ENCODE measurements around the gene DIPK2B.

Gene DIPK2B

GRCh38 chrX:45196701-45197100 lies 4.0 kb downstream of the DIPK2B start:
- no peak overlapping the region for H3K4me3 ChIP-seq (ENCODE audit: low read depth, low read length)
- no peak for TF ChIP-seq CTCF (IDR thresholded peaks at IDR 0.05; ENCODE audit: low read depth, low read length)
- peak; percentile 3 for DNase-seq (ENCODE audit: low read depth, low spot score)
- in situ Hi-C loops (cut with HindIII; ENCODE audit: low sequenced_read_pairs) = no loop called here

GRCh38 chrX:45191820-45192409 lies 8.8 kb downstream of the DIPK2B start:
- TF ChIP-seq CTCF (IDR thresholded peaks at IDR 0.05; ENCODE audit: low read depth, low read length) = no peak
- in situ Hi-C loops (cut with HindIII; ENCODE audit: low sequenced_read_pairs) = no loop called here
- DNase-seq (ENCODE audit: low read depth, low spot score) = no peak
- no peak overlapping the region for H3K4me3 ChIP-seq (ENCODE audit: low read depth, low read length)

GRCh38 chrX:45191383-45191782 lies 9.3 kb downstream of the DIPK2B start:
- TF ChIP-seq CTCF (IDR thresholded peaks at IDR 0.05; ENCODE audit: low read depth, low read length) = no peak
- in situ Hi-C loops (cut with HindIII; ENCODE audit: low sequenced_read_pairs) = no loop called here
- H3K4me3 ChIP-seq (ENCODE audit: low read depth, low read length) = no peak overlapping the region
- DNase-seq (ENCODE audit: low read depth, low spot score) = no peak

- in situ Hi-C loops (cut with HindIII; ENCODE audit: low sequenced_read_pairs) = no loop called here
- DNase-seq (ENCODE audit: low read depth, low spot score) = no peak
- TF ChIP-seq CTCF (IDR thresholded peaks at IDR 0.05; ENCODE audit: low read depth, low read length) = no peak
- peak overlapping the region; percentile 39 for H3K4me3 ChIP-seq (ENCODE audit: low read depth, low read length)
Measured at GRCh38 chrX:45187731-45188130, 12.9 kb downstream of the DIPK2B start.

GRCh38 chrX:45186643-45187026 lies 14.0 kb downstream of the DIPK2B start:
- no peak for TF ChIP-seq CTCF (IDR thresholded peaks at IDR 0.05; ENCODE audit: low read depth, low read length)
- no peak for DNase-seq (ENCODE audit: low read depth, low spot score)
- no peak overlapping the region for H3K4me3 ChIP-seq (ENCODE audit: low read depth, low read length)
- in situ Hi-C loops (cut with HindIII; ENCODE audit: low sequenced_read_pairs) = no loop called here

GRCh38 chrX:45184211-45184610 lies 16.5 kb downstream of the DIPK2B start:
- in situ Hi-C loops (cut with HindIII; ENCODE audit: low sequenced_read_pairs) = no loop called here
- H3K4me3 ChIP-seq (ENCODE audit: low read depth, low read length) = no peak overlapping the region
- TF ChIP-seq CTCF (IDR thresholded peaks at IDR 0.05; ENCODE audit: low read depth, low read length) = no peak
- DNase-seq (ENCODE audit: low read depth, low spot score) = no peak

- no peak for TF ChIP-seq CTCF (IDR thresholded peaks at IDR 0.05; ENCODE audit: low read depth, low read length)
- H3K4me3 ChIP-seq (ENCODE audit: low read depth, low read length) = no peak overlapping the region
- in situ Hi-C loops (cut with HindIII; ENCODE audit: low sequenced_read_pairs) = no loop called here
- DNase-seq (ENCODE audit: low read depth, low spot score) = peak; percentile 20
Measured at GRCh38 chrX:45172890-45173289, 27.8 kb downstream of the DIPK2B start.

Measured in astrocyte of the spinal cord (primary cell).